ENCODE data around the gene CAB39L.

Gene CAB39L

DNA sequence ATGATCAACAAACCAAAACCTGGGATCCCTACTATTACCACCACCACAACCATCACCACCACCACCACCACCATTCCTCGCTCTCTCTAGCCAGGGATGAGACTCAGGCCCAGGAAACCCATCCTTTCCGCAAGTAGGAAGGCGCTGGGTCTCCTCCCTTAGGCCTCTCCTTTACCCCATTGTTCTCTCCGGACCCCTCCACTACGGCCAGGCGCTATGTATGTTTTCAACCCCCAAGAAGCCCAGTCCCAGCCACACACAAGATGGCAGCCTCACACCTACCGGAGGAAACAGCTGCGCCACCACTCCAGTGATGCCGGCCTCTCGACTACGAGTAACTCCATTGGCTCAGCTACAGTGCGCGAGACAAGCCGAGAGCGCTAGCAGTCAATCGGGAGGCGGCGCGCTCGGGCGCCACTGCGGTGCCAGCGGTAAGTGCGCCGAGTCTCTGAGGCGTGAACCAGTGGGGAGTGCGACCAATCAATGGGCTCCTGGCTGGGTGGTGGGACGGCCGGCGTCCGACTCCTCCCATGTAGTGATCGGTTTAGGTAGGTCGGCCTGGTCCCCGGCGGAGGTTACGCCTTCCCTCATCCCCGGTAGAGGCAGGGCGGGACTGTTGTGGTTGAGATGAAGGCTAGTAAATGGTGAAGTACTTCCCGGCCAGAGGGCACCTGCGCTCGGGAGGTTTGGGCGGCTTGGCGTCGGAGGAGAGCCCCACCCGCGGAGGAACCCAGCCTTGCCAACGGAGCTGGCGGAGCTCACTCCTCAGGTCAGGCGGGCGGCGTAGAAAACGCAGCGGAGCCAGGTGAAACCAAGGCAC, at the start of gene CAB39L, which contains the start of gene SETDB2:
TSS of gene CAB39L (minus strand) at position 361 of the 820 bp plus-strand sequence. CDS start 61,154 bp downstream, outside the sequence.
TSS of gene SETDB2 (plus strand) at position 571 of the 820 bp plus-strand sequence. CDS start 7,620 bp downstream, outside the sequence.
- peak; percentile 93 to 98 (median 96) for DNase-seq

DNA sequence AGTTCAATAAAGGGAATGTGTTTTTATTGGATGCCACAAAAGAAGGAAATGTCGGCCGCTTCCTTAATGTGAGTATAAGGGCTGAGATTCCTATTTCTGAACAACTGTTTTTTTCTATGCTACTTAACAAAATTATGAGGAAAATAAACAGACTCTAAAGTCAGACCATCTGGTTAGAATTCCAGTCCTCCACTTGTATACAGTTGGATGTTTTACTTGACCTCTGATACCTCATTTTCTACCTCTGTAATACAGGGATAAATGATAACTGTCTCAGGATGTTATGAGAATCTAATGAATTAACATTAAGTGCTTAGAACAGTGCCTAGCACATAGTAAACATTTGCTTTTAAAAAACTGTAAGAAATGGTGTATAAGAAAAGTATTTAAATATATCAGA, 44.7 kb upstream of the CAB39L start:
- no peak for DNase-seq

DNA sequence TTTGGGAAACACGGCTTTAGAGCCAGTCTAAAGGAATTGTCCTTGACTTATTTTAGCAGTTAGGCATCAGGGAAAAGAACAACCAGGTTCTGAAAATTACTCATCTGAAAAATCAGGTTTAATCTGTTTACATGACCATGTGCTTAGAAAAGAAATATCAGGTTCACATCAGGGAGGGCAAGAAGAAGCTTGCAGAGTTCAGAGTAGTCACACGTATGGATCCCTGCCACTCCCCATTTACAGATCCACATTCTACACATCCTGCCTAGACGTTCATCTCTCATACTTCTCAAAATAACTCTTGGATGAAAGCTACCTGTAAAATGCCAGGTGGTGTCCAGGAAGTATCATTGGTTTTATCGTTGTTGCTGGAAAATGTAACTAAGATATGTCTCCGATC, 37.9 kb upstream of the CAB39L start:
- no peak for DNase-seq

DNA sequence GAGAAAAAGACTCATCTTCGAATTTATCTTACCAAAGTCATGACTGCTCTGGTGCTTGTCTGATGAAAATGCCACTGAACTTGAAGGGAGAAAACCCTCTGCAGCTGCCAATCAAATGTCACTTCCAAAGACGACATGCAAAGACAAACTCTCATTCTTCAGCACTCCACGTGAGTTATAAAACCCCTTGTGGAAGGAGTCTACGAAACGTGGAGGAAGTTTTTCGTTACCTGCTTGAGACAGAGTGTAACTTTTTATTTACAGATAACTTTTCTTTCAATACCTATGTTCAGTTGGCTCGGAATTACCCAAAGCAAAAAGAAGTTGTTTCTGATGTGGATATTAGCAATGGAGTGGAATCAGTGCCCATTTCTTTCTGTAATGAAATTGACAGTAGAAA, 32.7 kb upstream of the CAB39L start:
- DNase-seq: no peak

DNA sequence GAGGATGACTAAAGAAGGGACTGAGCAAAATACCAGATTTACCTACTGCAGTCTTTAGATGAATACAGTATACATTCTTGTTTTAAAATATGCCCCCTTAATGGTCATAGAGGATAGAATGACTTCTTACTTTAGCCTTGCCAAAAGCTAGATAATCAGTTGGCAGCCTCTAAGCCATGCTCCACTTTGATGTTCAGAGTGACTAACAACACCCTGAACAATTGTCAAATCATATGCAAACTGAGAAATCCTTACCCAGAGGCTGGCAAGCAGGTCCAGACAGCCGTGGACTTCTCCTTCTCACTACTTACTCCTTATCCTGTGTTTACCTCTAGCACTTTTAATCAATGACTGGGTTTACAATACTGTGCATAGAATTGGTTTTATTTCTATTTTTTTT, 28.3 kb upstream of the CAB39L start:
- no peak for DNase-seq

DNA sequence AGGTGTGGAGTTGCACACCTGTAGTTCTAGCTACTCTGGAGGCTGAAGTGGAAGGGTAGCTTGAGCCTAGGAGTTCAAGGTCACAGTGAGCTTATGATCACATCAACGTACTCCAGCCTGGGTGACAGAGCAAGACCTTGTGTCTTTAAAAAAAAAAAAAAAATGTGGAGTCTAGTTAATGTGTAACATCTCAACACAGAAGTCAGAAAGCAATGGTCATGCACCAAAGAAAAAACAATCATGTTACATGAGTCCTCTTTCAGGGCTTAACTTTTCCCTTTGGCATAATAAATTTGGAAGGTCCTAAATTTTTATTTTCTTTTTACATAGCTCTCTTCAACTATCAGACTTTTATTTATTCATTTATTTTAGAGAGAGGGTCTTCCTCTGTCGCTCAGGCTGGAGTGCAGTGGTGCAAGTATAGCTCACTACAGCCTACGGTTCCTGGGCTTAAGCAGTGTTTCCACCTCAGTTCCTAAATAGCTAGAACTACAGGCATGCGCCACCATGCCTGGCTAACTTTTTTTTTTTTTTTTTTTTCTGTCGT, 22.5 kb upstream of the CAB39L start:
- no peak for DNase-seq

DNA sequence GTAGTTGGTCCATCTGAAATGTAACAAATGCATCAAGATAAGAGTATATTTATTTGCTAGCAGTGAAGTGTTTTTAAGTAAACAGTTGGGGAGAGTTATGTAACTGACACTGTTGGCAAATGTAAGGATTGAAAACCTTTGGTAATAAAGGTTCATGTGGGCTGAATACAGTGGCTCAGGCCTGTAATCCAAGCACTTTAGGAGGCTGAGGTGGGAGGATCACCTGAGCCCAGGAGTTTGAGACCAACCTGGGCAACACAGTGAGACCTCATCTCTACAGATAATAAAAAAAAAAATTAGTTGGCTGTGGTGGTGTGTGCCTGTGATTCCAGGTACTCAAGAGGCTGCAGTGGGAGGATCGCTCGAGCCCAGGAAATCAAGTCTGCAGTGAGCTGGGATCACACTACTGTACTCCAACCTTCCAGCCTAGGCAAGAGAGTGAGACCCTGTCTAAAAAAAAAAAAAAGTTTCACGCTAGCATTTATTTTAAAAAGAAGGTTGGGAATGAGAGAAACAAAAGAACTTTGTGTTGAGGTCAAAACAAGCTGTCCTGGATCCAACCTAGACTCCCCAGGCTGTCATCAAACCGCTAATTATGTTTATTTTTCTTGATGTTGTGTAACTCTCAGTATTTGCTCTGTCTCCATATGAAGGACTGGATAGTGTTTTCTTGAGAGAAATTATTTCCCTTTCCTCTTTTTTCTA, 20.9 kb upstream of the CAB39L start:
- no peak for DNase-seq

DNA sequence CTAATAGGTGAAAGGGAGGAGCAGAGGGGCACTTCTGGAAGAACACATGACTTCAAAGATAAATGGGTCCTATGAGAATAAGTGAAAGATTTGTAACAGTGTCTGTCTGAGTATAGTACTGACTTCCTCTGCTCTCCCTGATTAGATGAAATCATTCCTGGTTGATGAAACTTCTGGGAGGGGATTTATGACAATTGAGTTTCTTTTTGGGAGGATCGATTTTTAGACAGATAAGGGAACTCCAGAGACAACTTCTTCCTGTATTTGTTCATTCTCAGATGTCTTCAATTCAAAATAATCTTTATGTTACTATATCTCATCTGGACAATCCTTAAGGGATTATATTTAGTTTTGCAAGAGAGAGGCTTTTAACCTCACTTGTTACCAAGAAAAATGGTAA, 20.2 kb upstream of the CAB39L start:
- DNase-seq: no peak

DNA sequence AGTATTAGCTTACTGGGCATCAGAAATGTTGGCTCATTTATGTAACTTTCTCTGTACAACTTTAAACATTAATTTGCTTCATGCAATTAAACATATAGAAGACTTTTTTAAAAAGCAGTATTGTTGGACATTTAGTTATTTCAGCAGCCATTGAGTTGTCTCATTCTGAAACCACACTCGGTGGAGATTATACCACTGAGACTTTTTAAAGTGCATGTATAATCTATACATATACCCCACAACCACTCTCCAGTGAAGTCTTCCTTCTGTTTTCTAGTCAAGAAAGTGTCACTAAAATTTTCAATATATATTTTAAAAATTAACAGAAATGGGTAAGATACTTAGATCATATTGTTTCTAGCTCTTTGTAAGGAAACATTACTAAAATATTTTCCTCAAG, 15.7 kb upstream of the CAB39L start:
- no peak for DNase-seq

DNA sequence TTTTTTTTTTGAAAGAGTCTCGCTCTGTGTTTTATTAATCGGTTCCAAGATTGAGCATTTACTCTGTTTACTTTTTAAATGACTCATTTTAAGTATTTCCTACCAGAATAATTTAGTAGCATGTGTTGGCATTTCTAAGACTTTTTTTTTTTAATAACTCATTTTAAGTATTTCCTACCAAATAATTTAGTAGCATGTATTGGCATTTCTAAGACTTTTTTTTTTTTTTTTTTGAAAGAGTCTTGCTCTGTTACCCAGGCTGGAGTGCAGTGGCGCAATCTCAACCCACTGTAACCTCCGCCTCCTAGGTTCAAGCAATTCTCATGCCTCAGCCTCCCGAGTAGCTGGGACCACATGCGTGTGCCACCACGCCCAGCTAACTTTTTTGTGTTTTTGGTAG, 13.4 kb upstream of the CAB39L start:
- DNase-seq: no peak

DNA sequence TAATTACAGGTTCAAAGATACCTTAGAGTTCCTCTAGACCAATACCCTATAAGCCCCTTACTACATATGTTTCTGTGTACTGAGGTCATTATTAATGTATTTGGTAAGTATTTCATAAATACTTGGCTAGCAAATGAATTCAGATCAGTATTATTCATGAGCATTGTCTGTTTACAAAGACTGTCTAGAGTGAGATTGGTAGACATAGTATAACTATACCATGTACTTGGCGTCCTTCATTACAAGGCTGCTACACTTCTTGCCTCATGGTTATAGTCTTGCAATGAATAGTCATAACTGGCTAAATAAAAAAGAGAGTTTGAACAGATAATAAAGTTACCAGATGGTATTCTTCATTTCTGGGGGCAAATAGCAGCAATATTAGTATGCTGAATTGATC, 12.3 kb upstream of the CAB39L start:
- DNase-seq: no peak

DNA sequence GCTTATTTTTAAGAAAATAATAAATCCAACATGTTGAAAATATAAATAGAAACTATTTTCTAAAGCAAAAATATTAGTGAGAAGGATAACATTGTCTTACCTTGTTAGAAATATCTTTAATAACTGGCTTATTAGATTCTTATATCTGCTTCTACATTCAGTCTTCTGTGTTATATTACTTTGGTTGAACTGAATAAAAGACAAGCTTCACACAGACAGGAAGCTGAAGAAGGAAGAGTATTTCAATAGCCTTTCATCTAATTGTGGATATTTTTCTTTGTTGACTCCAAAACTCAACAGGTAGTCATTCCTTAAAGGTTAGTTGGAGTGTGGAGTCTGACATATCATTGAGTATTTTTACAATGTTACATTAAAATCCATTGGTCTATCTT, 11.1 kb upstream of the CAB39L start:
- no peak for DNase-seq

DNA sequence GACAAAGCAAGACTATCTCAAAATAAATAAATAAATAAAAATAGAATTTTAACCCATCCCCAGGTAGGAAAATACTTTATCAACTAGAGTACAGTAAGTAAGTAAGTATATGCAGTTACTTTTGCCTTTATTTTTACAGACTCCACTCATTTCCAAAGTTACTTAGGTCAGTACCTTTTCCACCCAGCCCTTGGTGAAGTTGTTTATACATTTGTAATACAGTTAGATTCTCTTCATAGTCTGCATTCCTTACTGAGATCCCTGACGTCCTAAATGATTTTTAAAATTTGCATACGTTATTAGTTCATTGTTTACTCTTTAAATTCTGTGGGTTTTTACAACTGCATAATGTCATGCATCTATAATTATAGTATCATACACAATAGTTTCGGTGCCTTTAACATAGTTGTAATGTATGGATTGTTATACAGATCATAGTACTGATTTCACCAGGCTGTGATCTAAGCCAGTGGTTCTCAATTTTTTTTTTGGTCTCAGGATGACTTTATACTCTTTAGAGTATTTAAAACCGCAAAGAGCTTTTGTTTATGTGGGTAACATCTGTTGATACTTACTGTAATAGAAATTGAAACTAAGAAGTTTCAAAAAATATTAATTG, 10.6 kb upstream of the CAB39L start:
- DNase-seq: no peak

DNA sequence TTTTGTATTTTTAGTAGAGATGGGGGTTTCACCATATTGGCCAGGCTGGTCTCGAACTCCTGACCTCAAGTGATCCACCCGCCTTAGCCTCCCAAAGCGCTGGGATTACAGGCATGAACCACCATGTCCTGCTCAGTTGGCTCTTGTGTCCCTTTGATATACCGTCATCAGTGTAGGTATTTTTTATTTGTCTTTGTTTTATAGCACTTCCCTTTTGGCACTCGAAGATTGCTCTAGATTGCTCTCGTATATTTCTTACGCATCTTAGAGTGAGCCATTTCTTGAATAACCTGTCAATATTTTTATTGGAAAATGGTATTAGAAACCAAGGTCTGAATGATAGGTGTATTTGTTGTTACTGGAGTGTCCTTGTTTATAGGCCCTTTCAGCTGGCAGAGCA, 9.6 kb upstream of the CAB39L start:
- DNase-seq: no peak

DNA sequence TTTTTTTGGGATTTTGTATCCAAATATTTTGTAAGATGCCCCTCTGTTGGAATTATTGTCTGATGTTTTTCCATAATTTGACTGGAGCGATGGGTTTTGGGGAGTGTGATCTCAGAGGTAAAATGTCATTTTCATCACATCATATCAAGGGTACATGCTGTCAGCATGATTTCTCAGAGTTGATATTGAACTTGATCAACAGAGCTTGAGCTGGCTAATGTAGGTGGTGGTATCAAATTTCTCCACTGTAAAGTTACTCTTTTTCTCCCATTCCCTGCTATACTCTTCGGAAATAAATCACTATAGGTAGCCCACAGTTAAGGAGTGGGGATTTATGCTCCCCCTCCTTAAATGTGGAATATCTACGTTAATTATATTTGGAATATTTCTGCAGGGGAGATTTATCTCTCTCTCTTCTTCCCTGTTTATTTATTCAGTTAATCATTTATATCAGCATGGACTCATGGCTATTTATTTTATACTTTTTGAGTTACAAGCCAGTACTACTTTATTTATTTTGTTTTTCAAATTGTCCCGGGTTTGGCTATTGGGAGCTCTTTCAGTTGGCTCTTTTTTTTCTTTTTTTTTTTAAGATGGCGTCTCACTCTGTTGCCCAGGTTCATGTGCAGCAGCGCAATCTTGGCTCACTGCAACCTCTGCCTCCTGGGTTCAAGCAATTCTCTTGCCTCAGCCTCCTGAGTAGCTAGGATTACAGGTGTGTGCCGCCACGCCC, 9.0 kb upstream of the CAB39L start:
- DNase-seq: no peak

DNA sequence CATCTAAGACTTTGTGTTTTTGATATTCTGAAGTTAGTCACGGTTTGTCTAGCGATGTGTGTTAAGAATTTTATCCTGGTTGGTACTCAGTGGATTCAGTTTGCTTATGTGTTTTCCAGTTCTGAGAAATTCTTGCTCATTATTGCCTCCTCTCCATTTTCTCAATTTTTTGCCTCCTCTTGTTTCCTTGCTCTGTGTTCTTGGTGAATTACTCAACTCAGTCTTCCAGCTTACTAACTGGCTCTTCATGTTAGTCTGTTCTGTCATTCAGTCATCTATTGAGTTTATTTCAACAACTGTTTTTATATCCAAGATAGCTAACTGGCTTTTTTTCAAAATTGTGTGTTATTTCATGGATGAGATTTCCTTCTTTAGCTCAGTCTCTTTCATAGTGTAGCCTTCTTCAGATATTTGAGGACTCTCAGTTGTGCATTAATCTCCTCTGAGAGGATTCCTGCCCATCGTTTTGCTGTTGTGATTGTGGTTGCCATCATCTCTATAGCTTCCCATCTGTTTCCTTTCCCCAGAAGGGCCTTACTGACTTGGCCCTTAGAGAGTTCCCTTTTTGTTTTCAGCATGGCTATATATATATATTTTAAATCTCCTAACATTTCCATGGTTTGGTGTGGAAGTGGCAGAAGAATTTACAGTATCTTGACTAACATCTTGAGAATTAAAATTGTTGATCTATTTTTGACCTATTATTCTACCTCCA, 6.4 kb upstream of the CAB39L start:
- DNase-seq: no peak

DNA sequence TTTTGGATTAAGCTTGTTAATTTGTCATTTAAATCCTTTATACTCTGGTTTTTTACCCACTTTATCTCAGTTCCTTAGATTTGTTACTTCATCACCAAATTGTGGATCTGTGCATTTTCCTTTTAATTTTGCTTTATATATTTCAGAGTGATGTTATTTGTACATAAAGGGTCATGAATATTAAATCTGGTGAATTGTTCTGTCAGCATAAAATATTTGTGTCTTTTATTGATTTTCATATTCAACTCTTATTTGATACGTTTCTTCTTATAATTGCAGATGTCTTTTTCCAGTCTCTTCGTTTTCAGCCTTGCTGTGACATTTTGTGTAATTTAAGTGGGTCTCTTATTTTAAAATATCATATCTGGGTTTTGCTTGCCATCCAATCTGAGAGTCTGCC, 4.9 kb upstream of the CAB39L start:
- DNase-seq: no peak

DNA sequence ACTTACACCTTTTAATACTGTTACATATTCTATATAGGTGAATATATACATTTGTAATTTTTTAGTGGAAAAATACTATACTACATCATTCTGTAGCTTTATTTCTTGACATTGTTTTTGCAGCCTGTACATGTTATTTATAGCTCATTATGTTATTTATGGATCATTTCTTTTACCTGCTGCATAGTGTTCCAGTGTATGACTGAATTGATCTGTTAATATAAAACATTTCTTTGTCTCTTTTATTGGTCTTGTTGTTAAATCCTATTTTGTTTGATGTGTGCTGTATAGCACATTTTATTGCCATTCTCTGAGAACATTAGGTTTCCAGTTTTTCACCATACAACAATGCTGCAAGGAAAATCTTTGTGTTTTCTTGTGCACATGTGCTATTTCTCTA, 2.6 kb upstream of the CAB39L start:
- DNase-seq: no peak

DNA sequence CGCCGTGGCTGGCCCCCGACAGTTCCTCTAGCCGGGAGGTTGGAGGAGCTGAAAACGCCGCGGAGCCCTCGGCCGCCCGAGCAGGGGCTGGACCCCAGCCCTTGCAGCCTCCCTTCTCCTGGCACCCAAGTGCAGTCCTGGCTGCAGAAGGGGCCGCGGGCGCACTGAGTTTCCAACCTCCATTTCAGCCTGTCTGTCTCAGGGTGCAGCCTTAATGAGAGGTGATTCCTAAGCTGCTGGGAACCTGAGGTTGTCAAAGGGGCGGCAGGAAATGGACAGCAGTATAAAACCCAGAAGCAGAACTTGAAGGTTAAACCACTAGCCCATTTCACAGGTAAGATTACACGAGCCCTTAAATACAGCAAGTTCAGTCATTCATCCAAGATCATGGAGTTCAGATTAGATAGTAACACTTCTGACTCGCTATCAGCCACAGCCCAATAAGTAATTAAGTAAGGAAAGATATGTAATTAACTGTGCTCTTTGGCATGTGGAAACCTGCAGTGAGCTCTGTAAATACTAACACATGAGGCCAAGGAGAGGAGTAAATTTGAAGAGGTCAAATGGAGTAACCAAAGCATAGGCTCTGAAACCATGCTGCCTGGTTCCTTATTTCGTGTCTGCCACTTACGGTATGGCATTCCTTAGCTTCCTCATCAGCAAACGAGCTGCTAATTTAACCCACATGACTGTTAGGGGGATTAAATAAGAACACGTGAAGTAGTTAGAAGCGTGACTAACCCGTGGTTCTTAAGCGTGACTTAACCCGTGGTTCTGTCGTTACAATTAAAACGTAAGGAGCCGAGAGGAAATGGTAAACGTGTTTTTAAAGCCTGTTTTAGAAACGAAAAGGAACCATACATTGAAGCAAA, 896 bp upstream of the CAB39L start:
- peak in 1 of 4 experiments; percentile 24 for DNase-seq

DNA sequence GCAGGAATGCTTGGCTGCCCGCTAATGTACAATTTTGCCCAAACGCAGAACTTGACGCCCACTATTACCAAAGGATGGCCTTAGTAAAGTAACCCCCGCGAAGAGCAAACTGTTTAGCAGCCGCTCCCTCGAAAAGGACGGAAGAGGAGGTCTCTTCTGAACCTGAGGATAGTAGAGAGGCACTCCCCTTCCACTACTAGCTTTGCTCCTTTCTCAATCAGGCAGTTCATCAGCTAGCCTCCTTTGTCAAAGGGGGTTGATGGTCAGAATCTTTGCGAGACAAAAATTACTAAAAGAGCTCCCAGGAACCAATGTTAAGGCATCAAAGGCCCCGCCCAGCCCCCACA, 534 bp downstream of the CAB39L start:
- no peak for DNase-seq

DNA sequence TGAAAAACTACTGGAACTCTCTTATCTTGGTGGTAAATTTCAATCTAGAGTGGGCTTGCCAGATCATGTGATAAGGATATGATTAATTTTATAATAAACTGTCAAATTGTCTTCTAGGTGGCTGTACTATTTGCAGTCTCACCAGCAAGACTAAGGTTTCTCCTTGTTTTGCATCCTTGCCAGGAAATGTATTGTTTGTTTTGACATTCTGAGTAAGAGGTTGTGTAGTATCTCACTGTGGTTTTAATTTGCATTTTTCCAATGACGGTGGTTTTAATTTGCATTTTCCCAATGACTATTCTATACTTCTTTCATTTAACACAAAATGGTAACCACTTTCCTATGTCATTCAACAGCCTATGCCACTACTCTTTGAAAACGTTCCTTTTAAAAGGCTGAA, 2.0 kb downstream of the CAB39L start:
- DNase-seq: no peak
